AML-193 (cell line): ENCODE results near the gene ITPR1.

ENCODE experiments used
- DNase-seq, 2 experiments: peaks; one replicate each; lab custom pipeline; 2025; lab: John Stamatoyannopoulos, UW

ITPR1 gene

DNA sequence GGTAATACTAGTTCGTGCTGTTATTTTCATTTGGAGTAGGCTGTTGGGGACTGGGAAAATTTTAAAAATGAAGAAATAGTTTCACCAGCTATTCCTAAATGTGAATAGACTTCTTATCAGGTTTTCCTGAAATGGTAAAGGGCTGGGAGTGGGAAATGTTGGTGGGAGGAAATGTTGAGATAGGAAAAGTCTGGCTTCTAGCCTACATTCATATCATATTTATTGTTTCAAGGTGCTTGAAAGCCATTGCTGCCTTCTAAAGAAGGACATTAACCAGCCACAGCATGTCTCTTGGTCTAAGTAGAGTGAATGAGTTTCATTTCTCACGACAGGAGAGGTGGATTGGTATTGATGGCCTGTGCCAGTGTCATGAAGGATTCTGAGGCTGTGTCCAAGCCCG, 288.9 kb downstream of the ITPR1 start:
- DNase-seq = no peak

DNA sequence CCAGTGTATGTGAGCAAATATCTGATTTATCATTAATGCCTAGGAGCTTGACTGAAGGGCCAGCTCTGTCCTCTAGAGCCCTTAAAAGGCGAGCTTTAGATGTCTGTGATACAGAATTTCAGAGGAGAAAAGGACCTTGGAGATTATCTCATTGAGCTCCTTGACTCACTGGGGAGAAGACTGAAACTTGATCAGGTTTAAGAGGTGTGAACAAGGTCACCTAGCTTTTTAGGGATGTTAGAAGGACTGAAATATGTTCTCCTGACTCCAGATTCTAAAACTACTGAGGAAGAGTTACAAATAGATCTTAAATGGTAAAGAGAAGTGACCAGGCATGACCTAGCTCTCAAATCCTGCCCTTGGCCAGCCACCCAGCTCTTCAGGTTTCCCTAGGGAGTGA, 292.4 kb downstream of the ITPR1 start:
- DNase-seq = no peak

- peak; percentile 21 to 26 for DNase-seq
These were observed 293.3 kb downstream of the ITPR1 start for GRCh38 chr3:4786431-4786830.

GRCh38 chr3:4791358-4791757, 298.2 kb downstream of the ITPR1 start:
- DNase-seq = no peak

DNA sequence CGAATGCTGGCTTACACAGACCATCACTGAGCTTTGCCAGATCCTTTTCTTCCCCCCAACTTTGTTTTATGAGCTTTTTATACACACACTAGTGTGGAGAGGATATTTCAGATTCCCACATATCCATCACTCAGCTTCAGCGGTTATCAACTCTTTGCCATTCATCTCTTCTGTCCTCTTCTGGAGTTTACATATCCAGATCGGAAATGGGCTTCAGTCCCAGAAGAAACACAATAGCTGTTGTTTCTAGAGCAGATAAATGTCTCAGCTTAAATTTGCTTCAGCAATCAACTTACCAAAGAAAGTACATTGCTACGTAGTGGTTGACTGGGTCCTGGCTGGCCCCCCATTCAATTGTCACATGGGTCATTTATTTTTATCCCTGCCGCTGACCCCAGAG, 300.2 kb downstream of the ITPR1 start:
- DNase-seq = no peak

GRCh38 chr3:4794331-4794730, 301.2 kb downstream of the ITPR1 start:
- no peak for DNase-seq

GRCh38 chr3:4794798-4795197, 301.6 kb downstream of the ITPR1 start:
- DNase-seq = no peak

DNA sequence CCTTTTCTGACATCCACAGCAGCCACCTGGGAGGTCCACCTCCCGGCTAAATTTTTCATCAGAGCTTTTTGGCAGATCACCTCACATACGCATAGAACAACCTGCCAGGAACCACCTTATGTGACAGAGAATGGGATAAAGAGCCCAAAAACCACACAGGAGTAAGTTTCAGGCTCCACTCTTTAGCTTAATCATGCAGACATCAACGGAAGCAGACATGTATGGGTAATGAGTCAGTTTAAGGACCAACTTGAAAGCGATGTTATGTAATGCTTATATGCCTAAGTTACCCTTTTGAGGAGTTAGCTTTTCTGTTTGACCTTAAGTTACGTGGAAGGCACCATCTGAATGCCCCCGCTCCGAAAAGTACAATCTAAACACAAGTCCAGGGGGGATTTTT, 302.8 kb downstream of the ITPR1 start:
- DNase-seq = no peak

DNA sequence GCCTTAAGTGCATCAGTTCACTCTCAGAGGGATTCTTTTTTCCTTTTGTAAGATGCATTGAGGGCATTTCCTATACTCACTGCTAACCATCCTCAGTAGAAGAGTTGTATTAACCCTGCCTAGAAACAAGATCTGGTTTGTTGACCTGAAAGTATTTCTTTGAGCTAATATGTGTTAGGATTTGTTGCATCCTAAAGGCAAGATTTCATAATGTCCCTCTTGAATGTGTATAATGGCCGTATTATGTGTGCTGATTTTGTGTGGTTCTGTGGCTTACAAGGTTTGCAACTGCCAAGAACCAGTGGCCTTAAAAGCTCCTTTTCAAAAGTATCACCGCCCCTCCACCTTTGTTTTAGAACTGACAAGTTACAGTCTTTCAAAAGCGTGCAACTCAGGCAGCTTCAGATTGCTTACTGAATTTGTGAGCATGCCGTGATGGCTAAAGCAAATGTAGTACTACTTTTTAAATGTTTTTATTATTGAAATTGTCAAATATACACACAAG, 304.1 kb downstream of the ITPR1 start:
- no peak for DNase-seq

DNA sequence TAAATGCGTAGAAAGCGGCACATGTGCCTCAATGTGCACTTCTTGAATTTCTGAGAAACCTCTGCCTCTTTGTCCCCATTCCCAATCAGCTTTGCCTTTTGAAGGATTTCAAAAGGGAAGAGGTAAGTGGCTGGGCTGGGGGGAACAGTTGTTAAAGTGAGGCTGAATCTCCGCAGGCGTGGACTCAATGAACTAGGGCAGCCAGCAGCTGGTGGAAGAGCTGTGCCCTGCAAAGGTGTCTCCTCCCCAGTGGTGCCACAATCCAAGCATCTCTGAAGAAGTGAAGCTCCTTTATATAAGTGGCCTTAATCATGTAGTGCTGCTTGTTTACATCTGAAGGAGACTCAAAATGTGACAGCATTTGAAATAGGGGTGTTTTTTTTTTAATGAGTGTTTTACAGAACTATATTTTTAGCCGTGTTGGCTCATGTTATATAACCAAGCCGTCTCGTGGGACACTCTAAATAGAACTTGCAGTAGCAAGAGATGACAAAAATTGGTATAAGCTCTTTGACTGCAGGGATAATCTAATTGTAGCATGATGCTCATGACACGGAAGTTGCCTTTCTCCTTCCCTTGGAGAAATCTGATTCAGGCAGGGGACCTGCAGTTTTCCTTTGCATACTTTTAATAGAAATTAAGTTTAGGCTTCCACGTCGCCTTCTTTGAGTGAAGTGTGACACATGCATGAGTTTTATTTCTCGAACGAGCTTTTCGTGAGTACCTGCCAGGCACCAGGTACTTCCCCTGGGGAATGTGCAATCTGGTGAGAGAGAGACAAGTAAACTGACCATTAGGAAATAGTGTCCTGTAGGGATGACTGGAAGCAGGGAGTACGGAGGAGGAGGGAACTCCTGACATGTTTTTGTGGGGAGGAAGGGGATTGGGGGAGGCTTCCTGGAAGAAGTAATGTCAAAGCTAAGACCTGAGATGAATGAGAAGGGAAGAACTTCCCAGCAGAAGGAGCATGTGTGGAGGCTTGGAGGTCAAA, 306.4 kb downstream of the ITPR1 start:
- no peak for DNase-seq

DNA sequence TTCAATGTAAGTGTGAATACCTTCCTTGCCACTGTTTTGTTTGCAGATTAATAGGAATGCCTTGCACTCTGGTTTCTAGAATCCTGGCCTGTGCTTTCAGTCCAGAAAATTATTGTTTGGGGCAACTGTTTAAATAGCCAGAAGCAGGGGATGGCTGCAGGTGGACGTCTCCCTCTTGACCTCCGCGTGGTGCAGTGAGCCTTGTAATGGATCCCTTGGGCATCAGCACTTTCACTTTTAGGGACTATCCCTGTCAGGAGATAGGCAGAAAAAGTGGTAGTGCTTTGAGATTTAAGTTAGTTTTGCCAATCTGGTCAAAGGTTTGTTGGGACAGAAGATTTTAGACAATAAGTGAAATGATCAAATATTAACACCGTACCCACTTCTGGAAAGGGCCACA, 307.4 kb downstream of the ITPR1 start:
- no peak for DNase-seq

- no peak for DNase-seq
These were observed 308.7 kb downstream of the ITPR1 start for GRCh38 chr3:4801892-4802291.

DNA sequence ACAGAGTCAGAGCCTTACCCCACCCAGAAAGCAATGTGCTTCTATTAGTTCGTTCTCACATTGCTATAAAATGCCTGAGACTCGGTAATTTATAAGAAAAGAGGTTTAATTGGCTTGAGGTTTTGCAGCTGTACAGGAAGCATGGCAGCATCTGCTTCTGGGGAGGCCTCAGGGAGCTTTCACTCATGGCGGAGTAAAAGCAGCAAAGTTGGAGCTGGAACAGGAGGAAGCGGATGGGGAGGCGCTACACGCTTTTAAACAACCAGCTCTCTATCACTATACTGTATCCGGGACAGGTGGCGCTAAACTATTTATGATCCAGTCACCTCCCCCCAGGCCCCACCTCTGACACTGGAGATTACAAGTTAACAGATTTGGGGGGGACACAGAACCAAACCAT, 309.8 kb downstream of the ITPR1 start:
- no peak for DNase-seq

GRCh38 chr3:4804161-4805058, 311.3 kb downstream of the ITPR1 start:
- no peak for DNase-seq

DNA sequence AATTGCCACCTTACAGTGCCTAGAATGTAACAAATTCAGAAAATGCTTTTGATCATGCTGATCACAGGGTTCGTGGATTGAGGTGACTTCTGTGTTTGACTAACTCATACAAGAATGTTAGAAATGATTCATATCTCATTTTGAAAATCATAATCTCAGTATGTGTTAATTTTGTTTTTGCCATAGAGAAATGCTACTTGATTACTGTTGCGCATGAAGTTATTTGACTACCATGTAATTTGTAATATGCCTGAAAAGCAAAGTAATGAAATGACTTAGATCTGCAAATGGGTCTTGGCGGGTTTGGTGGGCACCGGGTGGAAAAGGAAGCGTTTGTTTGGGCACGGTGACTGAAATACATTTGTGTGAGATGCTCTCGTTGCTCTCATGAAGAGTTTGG, 312.5 kb downstream of the ITPR1 start:
- no peak for DNase-seq

DNA sequence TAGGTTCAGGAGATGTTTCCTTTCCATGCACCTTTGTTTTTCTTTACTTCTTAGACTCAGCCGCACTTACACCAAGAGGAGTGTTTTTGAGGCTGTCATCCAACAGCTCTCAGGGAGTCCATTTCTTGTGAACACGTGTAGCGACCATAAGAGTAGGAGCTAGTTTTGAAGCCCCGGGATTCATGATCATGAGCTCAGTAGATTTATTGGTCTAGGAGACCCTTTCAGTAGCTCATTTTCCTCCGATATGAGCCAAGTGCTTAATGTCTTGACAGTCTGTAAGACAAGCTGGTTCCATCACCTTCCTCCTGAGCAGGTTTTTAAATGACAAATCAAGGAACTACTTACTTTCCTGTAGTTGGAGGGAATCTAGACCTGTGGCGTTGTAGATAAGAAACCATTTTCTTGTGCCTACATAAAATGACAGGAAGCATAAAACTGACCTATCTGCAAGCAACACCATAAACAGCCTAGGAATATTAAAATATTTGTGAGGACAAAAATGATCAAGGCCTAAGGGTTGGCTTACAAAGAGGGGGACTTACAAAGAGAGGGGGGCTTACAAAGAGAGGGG, 313.5 kb downstream of the ITPR1 start:
- DNase-seq = no peak

- no peak for DNase-seq
These were observed 314.5 kb downstream of the ITPR1 start for GRCh38 chr3:4807381-4808280.

DNA sequence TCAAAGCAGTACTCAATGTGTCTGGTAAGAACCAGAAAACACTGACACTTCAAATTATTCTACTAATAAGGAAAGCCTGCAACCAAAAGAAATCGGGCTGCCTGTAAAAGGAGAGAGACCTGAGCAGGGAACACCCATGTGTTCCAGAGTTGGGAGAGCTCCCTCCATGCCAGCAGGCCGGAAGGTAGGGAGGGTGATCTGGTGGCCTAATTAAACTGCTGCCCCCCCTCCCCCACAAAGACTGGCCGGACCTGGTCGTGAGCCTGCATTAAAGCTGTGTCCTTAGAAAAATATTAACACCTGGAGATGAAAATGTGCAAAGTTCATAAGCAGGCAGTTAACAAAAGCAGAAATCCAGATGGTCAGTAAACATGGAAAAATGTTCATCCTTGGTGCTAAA, 315.5 kb downstream of the ITPR1 start:
- no peak for DNase-seq

DNA sequence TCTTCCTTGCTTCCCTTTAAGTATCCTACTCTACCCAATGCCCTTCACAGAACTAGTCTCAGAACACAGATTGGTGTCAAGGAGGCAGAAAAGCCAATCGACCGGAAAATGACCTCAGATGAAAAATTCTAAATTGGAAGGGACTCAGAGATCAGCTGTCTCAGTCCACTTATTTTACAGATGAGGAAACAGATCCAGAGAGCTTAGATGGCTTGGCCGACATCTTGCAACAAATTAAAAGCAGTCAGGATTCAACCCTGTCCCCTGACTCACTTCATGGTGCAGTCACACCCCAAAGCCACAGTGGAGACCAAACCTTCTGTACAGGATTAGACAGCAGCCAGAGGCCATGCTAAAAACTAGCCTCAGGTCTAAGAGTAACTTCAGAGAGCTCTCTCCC, 316.8 kb downstream of the ITPR1 start:
- DNase-seq = no peak

DNA sequence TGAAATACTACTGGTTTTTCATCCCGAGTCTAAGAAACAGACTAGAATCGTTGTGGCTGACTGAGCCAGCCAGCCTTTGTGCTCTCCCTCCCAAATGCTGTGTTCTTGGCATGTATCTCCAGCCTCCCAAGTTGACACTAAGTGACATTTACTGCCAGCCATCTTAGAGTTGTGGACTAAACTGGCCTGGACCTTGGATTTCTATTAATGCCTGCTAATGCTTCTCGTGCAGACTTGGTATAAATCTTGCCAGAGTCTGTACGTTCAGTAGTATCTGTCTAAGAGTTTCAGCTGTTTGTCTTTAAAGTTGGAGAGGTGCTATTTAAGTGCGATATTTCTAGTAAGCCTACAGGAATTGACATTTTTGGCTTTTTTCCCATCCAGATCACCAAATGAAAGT, 319.4 kb downstream of the ITPR1 start:
- no peak for DNase-seq

GRCh38 chr3:4813909-4814304, 320.8 kb downstream of the ITPR1 start:
- no peak for DNase-seq
